Endothelial cell (in vitro differentiated cells): ENCODE results near the gene HLCS. TPM values are rescaled to one million over a fixed set of nuclear protein-coding genes. Genes with fewer than 3 reads are reported as not detected.

Experiments
- DNase-seq: peaks from one replicate; pipeline ENCODE4 v3.0.0; 2021; ENCODE audit warnings: low spot score
- H3K27ac Mint-ChIP-seq: one replicate; pipeline ENCODE4 v1.8.0; 2021; ENCODE audit warnings: mixed read lengths, inconsistent platforms; ENCODE audit not compliant: unreplicated experiment
- H3K27me3 Mint-ChIP-seq: one replicate; pipeline ENCODE4 v1.8.0; 2021; ENCODE audit warnings: mild to moderate bottlenecking, moderate library complexity, mixed read lengths, inconsistent platforms; ENCODE audit not compliant: unreplicated experiment
- H3K36me3 Mint-ChIP-seq: one replicate; pipeline ENCODE4 v1.8.0; 2021; ENCODE audit warnings: mild to moderate bottlenecking, low read depth, mixed read lengths, inconsistent platforms; ENCODE audit not compliant: unreplicated experiment
- H3K4me1 Mint-ChIP-seq: one replicate; pipeline ENCODE4 v1.8.0; 2021; ENCODE audit warnings: mild to moderate bottlenecking, mixed read lengths, inconsistent platforms; ENCODE audit not compliant: unreplicated experiment
- H3K4me3 Mint-ChIP-seq: one replicate; pipeline ENCODE4 v1.8.0; 2021; ENCODE audit warnings: mild to moderate bottlenecking, mixed read lengths, inconsistent platforms; ENCODE audit not compliant: unreplicated experiment
- H3K9me3 Mint-ChIP-seq: one replicate; pipeline ENCODE4 v1.8.0; 2021; ENCODE audit warnings: mixed read lengths, inconsistent platforms; ENCODE audit not compliant: unreplicated experiment
- total RNA-seq: library from RNA; stranded (reverse); fragmentation: NEBNext Ultra II Directional; extraction: Animal tissue kit (Norgen Biotek cat#: 25700); gene quantifications from one replicate; pipeline ENCODE4 v1.2.1, GENCODE V29; 2021; ENCODE audit not compliant: unreplicated experiment
- TF ChIP-seq, protein P1 (sequence below): fragments of 200-600 bp; sonication (generic); IDR thresholded peaks from one replicate; pipeline ENCODE4 v1.5.0; 2021; ENCODE audit warnings: antibody characterized with exemption; ENCODE audit not compliant: unreplicated experiment

The HLCS gene
- total RNA-seq, 1 donor from 2014 or later: 97.4 TPM

- no peak for DNase-seq
- peaks cover 8% of the 10 kb centered on the region for H3K4me1 Mint-ChIP-seq
- H3K27ac Mint-ChIP-seq: no peak overlapping the region
- TF ChIP-seq, protein P1, sequence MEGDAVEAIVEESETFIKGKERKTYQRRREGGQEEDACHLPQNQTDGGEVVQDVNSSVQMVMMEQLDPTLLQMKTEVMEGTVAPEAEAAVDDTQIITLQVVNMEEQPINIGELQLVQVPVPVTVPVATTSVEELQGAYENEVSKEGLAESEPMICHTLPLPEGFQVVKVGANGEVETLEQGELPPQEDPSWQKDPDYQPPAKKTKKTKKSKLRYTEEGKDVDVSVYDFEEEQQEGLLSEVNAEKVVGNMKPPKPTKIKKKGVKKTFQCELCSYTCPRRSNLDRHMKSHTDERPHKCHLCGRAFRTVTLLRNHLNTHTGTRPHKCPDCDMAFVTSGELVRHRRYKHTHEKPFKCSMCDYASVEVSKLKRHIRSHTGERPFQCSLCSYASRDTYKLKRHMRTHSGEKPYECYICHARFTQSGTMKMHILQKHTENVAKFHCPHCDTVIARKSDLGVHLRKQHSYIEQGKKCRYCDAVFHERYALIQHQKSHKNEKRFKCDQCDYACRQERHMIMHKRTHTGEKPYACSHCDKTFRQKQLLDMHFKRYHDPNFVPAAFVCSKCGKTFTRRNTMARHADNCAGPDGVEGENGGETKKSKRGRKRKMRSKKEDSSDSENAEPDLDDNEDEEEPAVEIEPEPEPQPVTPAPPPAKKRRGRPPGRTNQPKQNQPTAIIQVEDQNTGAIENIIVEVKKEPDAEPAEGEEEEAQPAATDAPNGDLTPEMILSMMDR: no peak
- peaks cover 3% of the 10 kb centered on the region for H3K27me3 Mint-ChIP-seq
- peaks cover 33% of the 10 kb centered on the region for H3K36me3 Mint-ChIP-seq
- H3K4me3 Mint-ChIP-seq: peak overlapping the region; percentile 21
- no peaks in the 10 kb centered on the region for H3K9me3 Mint-ChIP-seq
These were observed 64.9 kb downstream of the HLCS start for GRCh38 chr21:36901575-36901974.

GRCh38 chr21:36893581-36893980 is 72.9 kb downstream of the HLCS start:
- no peaks in the 10 kb centered on the region for H3K9me3 Mint-ChIP-seq
- H3K4me3 Mint-ChIP-seq: peak overlapping the region; percentile 80
- H3K27me3 Mint-ChIP-seq: peaks cover 6% of the 10 kb centered on the region
- no peak for DNase-seq
- peaks cover 79% of the 10 kb centered on the region for H3K36me3 Mint-ChIP-seq
- H3K27ac Mint-ChIP-seq: no peak overlapping the region
- peaks cover 14% of the 10 kb centered on the region for H3K4me1 Mint-ChIP-seq
- TF ChIP-seq, protein P1: no peak

- Mint-ChIP-seq H3K4me1 (peaks cover 14% of the 10 kb centered on the region), H3K27me3 (peaks cover 6% of the 10 kb centered on the region), H3K4me3 (peak overlapping the region; percentile 10), H3K36me3 (peaks cover 71% of the 10 kb centered on the region), H3K27ac (no peak overlapping the region), H3K9me3 (no peaks in the 10 kb centered on the region)
- TF ChIP-seq, protein P1: no peak
- DNase-seq: no peak
These were observed 74.3 kb downstream of the HLCS start for GRCh38 chr21:36892201-36892600.

DNA sequence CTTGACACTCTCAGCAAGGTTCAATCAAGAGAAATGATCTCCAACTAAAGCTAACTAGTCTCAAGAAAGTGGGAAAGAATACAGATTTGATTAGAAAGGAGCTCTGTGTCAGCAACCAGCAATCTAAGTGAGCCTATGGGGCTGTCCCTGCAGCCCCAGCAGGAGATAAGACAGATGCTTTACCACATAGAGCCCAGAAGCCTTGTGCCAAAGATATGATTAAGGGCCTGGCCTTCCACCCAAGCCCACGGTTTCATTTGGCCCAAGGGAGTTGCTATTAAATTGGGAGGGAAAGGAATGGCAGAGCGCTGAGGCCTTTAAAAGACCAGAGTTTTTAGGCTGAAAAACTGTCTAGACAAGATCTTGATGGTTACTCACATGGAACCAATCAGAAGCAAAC is 74.8 kb downstream of the HLCS start:
- DNase-seq: no peak
- Mint-ChIP-seq H3K4me3 (peak overlapping the region; percentile 10), H3K27ac (no peak overlapping the region), H3K4me1 (peaks cover 11% of the 10 kb centered on the region), H3K36me3 (peaks cover 71% of the 10 kb centered on the region), H3K9me3 (no peaks in the 10 kb centered on the region), H3K27me3 (peaks cover 6% of the 10 kb centered on the region)
- TF ChIP-seq, protein P1: no peak

- Mint-ChIP-seq H3K4me1 (peaks cover 6% of the 10 kb centered on the region), H3K27ac (no peak overlapping the region), H3K4me3 (peak overlapping the region; percentile 31), H3K9me3 (no peaks in the 10 kb centered on the region), H3K36me3 (peaks cover 69% of the 10 kb centered on the region), H3K27me3 (peaks cover 6% of the 10 kb centered on the region)
- DNase-seq: no peak
- TF ChIP-seq, protein P1: no peak
These were observed 75.3 kb downstream of the HLCS start for GRCh38 chr21:36891121-36891520.
